SH-SY5Y (cell line): ENCODE data around the gene HEATR1.

ENCODE experiments used
- GATA2 ChIP-seq: IDR thresholded peaks from 2 replicates; pipeline ENCODE4 v1.6.1; 2011; ENCODE audit warnings: mild to moderate bottlenecking, low read depth, low read length
- GATA3 ChIP-seq: IDR thresholded peaks from 2 replicates; pipeline ENCODE4 v1.6.1; 2011; ENCODE audit warnings: low read depth, mild to moderate bottlenecking, low read length, moderate library complexity

HEATR1 gene

DNA sequence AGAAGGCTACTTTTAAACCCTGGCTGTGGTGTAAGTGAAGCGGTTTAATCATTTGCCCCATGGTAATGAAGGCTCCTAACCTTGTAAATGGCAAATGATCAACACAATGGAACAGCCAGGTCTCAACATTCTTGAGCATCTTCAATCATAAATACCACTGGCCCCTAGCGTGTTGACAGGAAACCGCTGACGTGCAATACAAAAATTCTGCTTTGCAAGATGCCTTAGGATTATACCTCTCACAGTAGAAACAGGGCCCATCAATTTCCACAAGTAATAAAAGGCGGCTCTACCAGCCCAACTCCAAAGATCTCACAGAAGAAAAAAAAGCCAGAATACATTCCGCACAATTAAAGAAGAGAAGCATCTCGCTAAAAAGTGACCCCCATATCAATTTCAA lies 47.7 kb downstream of the HEATR1 start:
- TF ChIP-seq GATA3 (no peak), GATA2 (no peak)

- TF ChIP-seq GATA3 (no peak), GATA2 (no peak)
Observed at GRCh38 chr1:236553370-236553769, 50.9 kb downstream of the HEATR1 start.

- TF ChIP-seq GATA3: no peak
- no peak for TF ChIP-seq GATA2
Observed at GRCh38 chr1:236552901-236553300, 51.4 kb downstream of the HEATR1 start.

GRCh38 chr1:236552096-236552495 lies 52.2 kb downstream of the HEATR1 start:
- no peak for TF ChIP-seq GATA2
- no peak for TF ChIP-seq GATA3

DNA sequence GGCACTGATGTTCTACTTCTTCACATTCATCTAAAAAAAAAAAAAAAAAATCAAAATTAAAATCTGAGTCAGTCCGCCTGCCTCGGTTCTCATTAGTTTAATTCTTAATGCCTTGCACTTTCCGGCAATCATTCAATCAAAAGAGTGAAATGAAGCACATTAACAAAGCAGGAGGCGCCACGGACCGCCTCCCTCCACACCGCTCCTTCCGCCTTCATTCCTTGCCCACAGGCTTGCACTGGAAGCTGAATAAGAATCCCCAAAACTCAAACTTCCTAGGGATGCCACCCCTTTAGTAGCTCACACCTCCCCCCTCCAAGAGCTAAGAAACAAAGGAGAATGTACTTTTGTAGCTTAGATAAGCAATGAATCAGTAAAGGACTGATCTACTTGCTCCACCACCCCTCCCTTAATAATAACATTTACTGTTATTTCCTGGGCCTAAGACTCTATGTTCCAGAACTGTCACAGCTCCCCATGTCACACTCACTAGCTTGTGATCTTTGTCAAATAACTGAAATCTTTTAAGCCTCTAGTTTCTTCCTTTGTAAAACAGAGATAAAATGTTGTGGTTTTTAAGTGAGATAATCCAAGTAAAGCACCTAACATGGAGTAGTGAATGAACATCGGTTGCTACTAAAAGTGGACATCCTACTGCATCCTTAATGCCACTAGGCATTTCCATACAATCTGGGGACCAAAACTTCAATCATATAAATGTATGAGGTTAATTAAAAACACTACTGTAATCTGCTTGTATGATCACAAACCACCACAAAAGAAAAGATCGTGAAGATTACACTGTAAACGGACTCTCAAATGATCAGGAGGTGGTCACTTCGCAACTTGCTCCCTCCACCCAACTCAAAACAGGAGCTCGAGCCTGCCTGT lies 53.1 kb downstream of the HEATR1 start:
- peak; percentile 21; the same call in 1 of the 2 replicates for TF ChIP-seq GATA2
- no peak for TF ChIP-seq GATA3

DNA sequence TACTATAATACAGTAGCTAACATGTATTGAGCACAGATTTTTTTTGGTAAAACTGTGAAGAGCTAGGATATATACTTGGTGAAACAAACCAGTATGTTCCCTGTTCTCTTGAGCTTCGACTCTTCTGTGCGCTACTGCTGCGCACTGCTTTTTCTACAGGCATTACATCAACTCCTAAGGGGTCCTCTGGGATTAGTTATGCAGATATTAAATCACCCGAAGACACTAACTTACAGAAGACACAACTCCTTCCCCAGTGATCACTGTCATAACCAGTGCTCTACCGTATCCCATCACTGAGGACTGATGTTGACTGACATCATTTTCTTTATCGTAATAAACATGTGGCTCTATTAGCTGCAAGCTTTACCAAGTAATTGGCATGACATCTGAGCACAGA lies 55.9 kb downstream of the HEATR1 start:
- TF ChIP-seq GATA3 (no peak), GATA2 (no peak)

DNA sequence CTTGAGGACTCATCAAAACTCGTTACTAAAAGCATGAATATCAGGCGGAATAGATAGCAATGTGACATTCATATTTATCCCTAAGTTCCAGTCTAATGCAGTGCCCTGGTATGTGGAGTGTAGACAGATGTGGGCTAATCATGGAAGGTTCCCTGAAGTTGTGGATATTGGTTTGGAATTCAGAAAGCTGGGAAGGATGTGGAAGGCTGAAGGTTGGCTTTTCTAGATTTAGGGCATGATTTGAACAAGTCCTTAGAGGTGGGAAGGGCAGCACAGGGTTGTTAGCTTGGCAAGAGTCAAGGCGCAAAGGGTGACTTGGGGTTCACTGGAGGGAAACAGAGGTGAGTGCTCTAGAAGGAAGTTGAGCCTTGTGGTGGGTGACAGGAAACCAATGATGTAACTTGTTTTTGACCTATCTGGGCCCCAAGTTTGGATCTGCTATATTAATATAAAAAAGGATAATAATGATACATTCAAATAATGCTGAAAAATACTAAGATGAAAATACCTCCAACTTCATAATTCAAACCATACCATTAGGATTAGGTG lies 58.6 kb downstream of the HEATR1 start:
- no peak for TF ChIP-seq GATA2
- TF ChIP-seq GATA3: no peak

GRCh38 chr1:236543065-236543669 lies 61.1 kb downstream of the HEATR1 start:
- no peak for TF ChIP-seq GATA3
- TF ChIP-seq GATA2: no peak

DNA sequence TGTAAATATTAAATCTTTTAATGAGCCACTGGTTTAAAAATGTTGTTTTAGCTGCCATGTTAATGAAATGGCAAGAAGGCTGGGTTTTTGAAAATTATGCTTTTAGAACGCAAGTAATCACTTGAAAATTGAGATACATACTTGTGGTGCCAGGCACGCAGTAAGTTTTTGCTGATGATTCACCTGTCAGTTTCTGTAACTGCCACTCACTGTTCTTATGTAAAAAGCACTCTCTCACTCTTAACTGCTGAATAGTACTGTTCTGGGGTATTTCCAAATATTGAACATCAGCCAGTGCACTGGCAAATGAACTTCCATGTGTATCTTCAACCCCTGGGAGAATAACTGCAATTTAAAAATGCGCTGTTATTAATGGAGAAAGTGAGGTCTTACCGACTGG lies 62.6 kb downstream of the HEATR1 start:
- no peak for TF ChIP-seq GATA2
- TF ChIP-seq GATA3: no peak

- TF ChIP-seq GATA2: no peak
Observed at GRCh38 chr1:236540813-236541465, 63.4 kb downstream of the HEATR1 start.

GRCh38 chr1:236536540-236536939 lies 67.8 kb downstream of the HEATR1 start:
- TF ChIP-seq GATA2: no peak
- TF ChIP-seq GATA3: no peak

DNA sequence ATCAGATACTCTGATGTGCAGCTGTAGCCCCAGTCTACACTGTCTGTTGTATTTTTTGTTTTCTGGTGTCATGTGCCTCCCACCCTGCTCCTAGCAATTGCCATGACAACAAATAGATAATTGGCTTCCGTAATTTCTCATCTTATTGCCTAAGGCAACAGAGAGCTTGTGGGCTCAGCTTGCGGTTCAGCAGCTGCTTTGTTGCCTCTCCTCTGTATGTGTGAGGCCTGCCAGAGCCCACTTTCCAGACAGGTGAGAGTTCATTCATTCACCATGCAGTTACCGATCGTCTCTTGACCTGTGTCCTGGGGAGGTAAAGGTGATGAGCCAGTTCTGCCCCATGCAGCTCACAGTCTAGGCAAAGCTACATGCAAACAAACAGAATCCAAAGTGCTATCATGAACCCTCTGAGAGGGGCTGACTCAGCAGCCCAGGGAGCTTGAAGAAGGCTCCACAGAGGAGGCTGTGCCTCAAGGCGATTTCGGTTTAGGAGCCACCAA lies 68.6 kb downstream of the HEATR1 start:
- TF ChIP-seq GATA3 (no peak), GATA2 (no peak)

GRCh38 chr1:236535190-236535589 lies 69.1 kb downstream of the HEATR1 start:
- TF ChIP-seq GATA3 (no peak), GATA2 (no peak)

- no peak for TF ChIP-seq GATA3
- no peak for TF ChIP-seq GATA2
Observed at GRCh38 chr1:236534151-236534651, 70.1 kb downstream of the HEATR1 start.
